ENCODE data around the gene AIFM1.

Gene AIFM1

DNA sequence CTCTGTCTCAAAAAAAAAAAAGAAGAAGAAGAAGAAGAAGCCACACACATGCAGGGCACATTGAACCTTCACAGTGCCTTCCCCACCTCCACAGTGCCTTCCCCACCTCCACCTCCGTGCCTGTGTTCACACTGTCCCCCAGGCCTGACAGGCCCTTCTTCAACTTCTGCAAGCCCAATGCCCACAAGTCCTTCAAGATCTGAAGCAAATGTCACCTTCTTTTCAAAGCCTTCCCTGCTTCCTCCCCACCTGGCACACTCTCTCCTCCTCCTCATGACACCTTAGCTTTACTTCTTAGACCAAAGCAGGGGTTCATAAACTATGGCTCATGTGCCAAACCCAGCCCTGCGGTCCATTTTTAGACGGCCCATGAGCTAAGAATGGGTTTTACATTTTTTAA, 75.3 kb downstream of the AIFM1 start:
- no peak for DNase-seq

DNA sequence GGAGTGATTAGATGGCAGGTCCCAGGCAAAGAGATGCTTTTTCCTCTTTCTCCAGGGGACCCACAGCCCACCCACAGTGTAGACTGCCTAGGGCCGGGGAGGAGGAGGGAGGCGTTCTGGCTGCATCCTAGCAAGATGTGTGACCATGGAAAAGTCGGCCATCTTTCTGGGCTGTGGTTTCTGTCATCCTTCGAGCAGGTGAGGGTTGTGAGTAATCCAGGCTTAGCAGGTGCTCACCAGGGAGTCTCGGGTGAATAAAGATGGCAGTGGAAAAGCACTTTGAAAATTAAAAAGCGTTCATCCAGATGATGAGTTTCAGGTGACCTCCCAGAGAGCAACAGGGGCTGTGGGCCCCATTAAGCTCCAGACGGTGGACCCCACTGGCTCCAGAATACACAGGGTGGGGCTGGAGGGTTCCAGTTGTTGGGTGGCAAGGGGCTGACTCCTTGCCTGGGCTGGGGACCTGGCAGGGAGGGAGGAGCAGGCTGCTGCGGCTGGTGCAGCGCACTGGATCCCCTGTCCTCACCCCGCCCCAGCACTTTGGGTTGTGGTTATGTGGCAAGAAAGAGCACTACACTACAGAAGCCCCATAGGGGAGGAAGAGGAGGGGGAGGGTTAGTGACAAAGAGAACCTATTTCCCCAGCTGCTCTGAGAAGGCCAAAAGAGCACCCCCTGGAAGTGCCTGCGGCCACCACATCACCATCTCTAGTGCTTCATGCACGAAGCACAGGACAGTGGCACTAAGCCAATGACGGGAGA, 79.0 kb downstream of the AIFM1 start:
- DNase-seq, result peak; percentile 47

DNA sequence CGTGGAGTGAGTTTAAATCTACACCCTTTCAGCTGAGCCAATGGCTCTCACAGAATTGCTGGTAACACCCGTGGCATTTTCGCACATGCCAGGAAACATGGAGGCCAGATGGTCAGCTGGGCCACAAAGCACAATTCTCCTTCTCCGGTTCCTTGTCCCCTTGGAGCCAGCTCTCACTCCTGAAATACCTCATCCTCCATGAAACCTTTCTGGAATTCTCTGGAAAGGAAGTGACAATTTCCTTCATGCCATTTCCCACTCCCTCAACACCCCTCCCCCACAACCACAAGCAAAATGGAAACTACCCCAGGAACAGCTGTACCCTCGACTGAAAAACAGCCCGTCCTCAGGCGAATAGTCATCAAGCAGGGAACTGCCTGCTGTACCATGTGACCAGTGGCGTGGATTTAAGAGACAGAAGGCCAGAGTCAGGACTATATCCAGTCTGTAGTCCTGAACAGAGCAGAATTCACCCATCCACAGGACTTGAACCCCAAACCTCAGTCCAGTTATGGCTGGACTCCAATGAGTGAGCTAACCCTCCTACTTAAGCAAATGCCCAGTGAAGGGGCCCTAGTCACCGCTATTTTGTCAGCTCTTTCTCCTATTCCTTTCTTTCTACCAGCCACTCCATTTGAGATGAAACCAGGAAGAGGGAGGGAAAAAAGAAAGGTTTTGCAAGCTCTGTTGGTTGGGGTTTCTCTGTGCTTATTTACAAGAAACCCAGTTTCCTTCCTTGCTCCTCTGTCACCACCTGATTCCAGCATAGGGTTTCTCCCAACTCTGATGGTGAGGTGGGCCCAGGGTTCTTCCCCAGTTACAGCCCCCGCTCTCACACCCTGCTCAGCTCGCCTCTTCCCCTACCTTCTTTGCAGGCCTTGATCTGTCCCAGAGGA, 79.8 kb downstream of the AIFM1 start:
- DNase-seq, result no peak

DNA sequence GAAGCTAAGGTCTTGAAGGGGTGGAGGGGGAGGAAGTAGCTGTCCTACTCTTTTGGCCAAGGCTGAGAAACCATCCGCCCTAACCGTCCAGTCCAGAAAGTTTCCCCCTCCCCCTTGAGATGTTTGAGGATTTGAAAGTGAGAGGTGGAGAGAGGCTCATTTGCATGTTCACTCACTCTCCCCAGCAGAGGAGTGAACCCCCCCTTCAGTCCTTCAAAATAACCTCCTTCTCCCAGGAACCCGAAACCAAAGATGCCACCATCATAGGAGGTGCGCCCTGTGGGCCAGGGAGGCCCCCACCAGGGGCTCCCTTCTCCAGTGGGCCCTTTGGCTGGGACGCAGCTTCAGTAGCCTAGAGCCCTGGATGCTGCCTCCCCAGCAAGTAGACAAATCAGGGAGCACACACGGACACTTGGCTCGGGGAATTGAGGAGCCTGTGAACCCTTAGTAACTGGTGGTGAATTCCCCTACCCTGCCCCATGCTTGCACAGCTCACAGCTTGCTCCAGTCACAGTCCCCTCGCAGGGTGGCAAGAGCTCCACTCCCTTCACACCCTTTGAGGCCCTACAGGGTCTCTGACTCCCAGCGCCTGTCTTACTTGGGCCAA, 80.9 kb downstream of the AIFM1 start:
- no peak for DNase-seq

DNA sequence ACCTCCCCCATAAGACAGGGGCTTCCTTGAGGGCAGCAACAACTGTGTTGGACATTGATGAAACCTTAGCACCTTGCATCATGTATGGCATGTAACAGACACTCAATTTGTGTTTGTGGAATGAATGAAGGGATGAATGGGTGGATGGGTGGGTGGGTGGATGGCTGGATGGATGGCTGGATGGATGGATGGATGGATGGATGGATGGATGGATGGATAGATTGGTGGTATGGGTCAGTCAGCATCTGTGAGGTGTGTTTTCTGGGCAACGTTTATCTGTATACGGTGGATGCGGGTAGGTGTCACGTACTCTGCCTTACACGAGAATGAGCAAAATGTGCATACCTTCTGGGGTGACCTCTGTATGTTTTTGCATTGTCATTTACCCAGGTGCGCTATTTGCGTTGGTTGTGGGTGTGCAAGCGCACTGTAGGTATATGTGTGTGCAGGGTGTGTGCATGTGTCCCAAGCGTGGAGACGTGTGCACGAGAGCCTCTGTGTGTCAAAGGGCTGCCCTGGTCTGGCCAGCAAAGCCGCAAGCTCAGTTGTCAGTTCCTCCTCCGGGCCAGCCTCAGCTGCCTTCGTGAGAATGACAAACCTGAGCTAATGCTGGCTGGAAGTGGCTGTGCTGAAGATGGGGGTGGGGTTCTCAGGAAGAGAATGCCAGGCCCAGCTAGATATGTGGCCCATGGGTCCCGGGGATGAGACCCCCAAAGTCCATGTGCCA, 81.8 kb downstream of the AIFM1 start:
- no peak for DNase-seq

DNA sequence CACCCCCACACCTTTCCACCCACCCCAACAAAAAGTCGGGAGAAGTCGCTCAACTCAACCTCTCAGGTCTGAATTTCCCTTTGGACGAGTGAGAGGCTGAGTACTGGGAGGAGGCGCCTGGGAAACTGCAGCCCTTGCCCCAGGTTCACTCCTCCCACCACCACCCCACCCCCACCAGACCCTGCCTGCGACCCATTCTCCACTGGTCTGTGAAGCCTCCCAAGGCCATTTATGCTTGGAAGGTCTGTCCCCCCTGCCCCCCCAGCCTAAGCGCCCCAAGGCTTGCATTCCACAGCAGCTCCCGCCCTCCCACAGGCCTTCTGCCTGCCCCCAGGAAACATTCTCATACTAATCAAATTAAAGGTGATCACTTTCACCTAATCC, 82.5 kb downstream of the AIFM1 start:
- no peak for DNase-seq

- DNase-seq, result peak; percentile 23
Measured at GRCh38 chrX:130082244-130083106, 83.2 kb downstream of the AIFM1 start.

DNA sequence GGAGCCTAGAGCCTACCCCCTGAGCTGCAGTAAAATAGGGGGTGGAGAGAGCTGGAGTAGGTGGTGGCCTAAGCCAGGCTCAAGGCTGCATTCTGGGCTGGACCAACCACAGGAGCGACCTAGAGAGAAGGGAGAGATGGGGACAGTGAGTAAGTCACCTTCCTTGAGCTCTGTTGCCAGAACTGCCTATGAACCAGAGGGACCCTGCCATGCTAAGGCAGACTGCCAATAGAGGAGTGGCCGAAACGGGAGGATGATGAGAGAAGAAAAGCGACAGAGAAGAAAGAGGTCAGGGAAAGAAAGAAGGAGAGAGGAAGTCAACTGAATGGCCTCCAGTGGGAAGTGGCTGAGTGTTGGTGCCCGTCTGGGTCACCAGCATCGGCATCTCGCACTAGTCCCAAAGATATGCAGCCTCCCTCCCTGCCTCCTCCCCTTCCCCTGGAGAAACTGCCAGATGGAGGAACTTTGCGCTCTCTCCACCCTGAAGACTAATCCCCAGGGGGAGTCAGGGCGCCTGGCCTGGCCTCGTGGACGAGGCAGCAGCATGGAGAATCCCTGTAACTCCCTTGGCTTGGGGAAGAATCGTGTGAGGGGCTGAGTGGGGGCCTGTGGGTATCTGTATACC, 84.1 kb downstream of the AIFM1 start:
- DNase-seq, result no peak

- no peak for DNase-seq
Measured at GRCh38 chrX:130080791-130081367, 84.8 kb downstream of the AIFM1 start.

- DNase-seq, result peak; percentile 35
Measured at GRCh38 chrX:130079824-130080406, 85.7 kb downstream of the AIFM1 start.

Data from KG1 (cell line).